ENCODE measurements around the gene CLEC2L.

The CLEC2L gene

DNA sequence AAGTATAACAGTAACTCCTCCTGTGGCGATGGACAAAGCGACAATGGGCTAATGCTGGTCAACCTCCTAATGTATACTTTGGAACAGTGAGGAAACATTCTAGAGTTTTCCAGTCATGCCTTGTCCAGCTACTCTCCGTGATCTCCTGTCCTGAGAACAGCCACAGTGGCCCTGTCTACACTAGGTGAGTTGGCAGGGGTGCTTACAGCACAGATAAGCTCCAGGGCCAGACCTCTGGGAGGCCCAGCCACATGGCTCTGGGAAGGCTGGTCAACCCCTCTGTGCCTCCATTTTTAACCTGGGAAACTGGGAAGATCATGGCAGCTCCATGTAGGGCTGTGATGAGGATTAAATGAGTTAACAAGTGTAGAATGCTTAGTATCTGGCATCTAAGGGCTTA lies 57.0 kb downstream of the CLEC2L start:
- FAIRE-seq (no peak), DNase-seq (ENCODE audit: insufficient read length, low spot score) (no peak)
- TF ChIP-seq POLR2A (IDR thresholded peaks at IDR 0.05; ENCODE audit: low read depth, low read length) = no peak
- TF ChIP-seq POU2F2 (IDR thresholded peaks at IDR 0.05; ENCODE audit: low read depth, low read length) = no peak
- no peak for TF ChIP-seq PAX5 (IDR thresholded peaks at IDR 0.05; ENCODE audit: insufficient read depth, low read length, severe bottlenecking)
- TF ChIP-seq POLR2AphosphoS5 (IDR thresholded peaks at IDR 0.05; ENCODE audit: low read depth, low read length) = no peak
- TF ChIP-seq TAF1 (IDR thresholded peaks at IDR 0.05; ENCODE audit: low read depth, low read length) = no peak
- TF ChIP-seq SPI1 (IDR thresholded peaks at IDR 0.05; ENCODE audit: low read depth, low read length) = no peak

DNA sequence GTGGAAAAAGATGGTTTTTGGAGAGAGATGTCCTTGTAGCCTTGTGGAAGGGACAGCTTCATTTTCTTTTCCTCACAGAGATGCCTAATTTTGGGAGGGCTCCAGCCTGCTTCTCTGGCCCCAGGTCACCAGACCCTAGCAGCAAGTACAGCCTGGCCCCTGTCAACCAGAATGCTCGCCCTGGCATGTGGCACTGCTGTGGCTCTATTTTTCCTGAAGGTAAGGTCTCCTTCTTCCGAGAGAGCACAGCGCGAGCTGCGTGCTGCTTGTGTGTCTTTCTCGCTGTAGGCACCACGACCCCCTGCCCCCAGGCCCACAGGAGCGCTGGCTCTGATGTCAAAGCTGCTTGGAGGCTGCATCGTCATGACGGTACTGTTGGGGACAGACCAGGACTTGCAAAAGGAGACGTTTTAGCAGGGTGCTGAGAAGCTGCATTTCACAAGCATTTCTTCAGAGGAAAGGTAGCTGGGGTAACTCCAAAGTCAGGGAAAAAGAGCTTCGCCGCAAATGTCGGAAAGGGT lies 58.7 kb downstream of the CLEC2L start:
- TF ChIP-seq POU2F2 (IDR thresholded peaks at IDR 0.05; ENCODE audit: low read depth, low read length) (no peak), PAX5 (IDR thresholded peaks at IDR 0.05; ENCODE audit: insufficient read depth, low read length, severe bottlenecking) (no peak), POLR2AphosphoS5 (IDR thresholded peaks at IDR 0.05; ENCODE audit: low read depth, low read length) (no peak), POLR2A (IDR thresholded peaks at IDR 0.05; ENCODE audit: low read depth, low read length) (no peak), SPI1 (IDR thresholded peaks at IDR 0.05; ENCODE audit: low read depth, low read length) (no peak), TAF1 (IDR thresholded peaks at IDR 0.05; ENCODE audit: low read depth, low read length) (no peak)
- DNase-seq (ENCODE audit: insufficient read length, low spot score) = no peak
- FAIRE-seq = no peak

DNA sequence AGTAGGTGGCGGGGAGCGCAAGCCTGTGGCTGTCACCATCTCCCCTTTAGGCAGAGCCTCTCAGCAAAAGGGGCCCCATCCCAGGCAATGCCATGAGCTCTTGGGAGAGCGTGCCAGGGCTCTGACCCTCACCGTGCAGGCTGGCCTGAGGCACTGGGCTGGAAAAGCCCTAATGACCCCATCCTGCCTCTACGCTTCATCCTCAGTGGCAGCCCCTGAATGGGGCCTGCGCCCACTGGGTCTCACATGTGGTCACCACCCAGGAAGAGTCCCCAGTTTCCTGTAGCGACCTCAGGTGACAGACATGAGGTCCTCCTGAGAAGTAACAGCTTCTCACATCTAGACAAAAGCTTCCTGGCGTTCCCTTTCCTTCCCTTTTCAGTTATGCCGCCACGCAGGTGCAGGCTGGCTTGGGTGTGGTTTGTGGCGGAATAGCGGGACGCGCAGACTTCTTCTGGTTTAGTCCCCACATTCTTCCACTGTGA lies 59.2 kb downstream of the CLEC2L start:
- FAIRE-seq (no peak), DNase-seq (ENCODE audit: insufficient read length, low spot score) (no peak)
- TF ChIP-seq POLR2A (IDR thresholded peaks at IDR 0.05; ENCODE audit: low read depth, low read length) (no peak), POU2F2 (IDR thresholded peaks at IDR 0.05; ENCODE audit: low read depth, low read length) (no peak), PAX5 (IDR thresholded peaks at IDR 0.05; ENCODE audit: insufficient read depth, low read length, severe bottlenecking) (no peak), TAF1 (IDR thresholded peaks at IDR 0.05; ENCODE audit: low read depth, low read length) (no peak), POLR2AphosphoS5 (IDR thresholded peaks at IDR 0.05; ENCODE audit: low read depth, low read length) (no peak), SPI1 (IDR thresholded peaks at IDR 0.05; ENCODE audit: low read depth, low read length) (no peak)

DNA sequence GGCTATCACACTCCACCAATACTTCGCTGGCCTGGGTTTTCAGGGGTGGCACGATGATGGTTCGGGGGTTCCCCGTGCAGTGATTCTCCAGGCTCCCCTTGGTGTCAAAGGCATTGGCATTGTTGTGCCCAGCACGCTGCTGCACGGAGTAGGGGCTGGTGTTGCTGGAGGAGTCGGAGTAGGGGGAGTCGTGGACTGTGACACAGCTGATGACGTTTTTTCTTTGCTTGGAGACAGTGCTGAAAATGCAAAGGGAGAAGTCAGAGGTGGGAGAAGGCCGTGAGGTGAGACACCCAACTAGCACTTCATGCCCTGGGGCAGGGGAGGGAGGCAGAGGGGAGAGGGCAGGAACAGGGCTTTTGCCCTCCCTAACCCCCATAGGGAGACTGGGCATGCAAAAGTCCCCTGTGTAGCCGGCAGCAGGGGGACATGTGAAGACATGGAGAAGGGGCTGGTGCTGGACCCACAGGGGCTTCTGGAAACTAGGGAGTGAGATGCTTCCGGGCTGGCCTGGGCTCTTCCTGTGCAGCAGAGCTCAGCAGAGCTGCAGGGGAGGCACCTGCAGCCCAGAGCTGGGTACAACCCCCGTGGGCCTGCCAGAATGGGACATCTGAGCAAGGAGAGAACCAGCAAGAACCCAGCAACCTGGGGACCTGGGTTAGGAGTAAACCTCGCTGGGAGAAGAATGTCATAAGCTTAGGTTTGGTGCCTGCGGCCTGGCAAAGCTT lies 60.5 kb downstream of the CLEC2L start:
- DNase-seq (ENCODE audit: insufficient read length, low spot score) (no peak), FAIRE-seq (no peak)
- no peak for TF ChIP-seq POU2F2 (IDR thresholded peaks at IDR 0.05; ENCODE audit: low read depth, low read length)
- no peak for TF ChIP-seq TAF1 (IDR thresholded peaks at IDR 0.05; ENCODE audit: low read depth, low read length)
- TF ChIP-seq POLR2A (IDR thresholded peaks at IDR 0.05; ENCODE audit: low read depth, low read length) = no peak
- no peak for TF ChIP-seq PAX5 (IDR thresholded peaks at IDR 0.05; ENCODE audit: insufficient read depth, low read length, severe bottlenecking)
- no peak for TF ChIP-seq POLR2AphosphoS5 (IDR thresholded peaks at IDR 0.05; ENCODE audit: low read depth, low read length)
- TF ChIP-seq SPI1 (IDR thresholded peaks at IDR 0.05; ENCODE audit: low read depth, low read length) = no peak

DNA sequence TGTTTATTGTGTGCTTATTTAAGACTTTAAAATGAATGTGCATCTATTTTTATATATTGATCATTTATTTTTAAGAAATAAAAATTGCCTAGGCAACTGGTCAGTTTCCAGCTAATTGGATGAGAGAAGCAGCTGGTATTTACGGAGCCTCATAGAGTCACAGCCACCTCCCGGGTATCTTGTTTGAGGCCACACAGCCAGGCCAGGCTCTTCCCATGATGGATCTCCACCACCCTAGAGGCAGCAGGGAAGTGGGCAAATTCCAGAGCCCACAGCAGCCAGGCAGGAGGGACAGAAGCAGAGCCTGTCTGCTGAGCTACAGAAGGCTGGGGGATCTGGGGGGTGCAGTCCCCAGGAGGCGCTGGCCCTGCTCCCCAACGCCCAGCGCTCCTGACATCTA lies 61.6 kb downstream of the CLEC2L start:
- TF ChIP-seq POU2F2 (IDR thresholded peaks at IDR 0.05; ENCODE audit: low read depth, low read length) = no peak
- TF ChIP-seq SPI1 (IDR thresholded peaks at IDR 0.05; ENCODE audit: low read depth, low read length) = no peak
- no peak for TF ChIP-seq TAF1 (IDR thresholded peaks at IDR 0.05; ENCODE audit: low read depth, low read length)
- TF ChIP-seq PAX5 (IDR thresholded peaks at IDR 0.05; ENCODE audit: insufficient read depth, low read length, severe bottlenecking) = no peak
- TF ChIP-seq POLR2A (IDR thresholded peaks at IDR 0.05; ENCODE audit: low read depth, low read length) = no peak
- no peak for TF ChIP-seq POLR2AphosphoS5 (IDR thresholded peaks at IDR 0.05; ENCODE audit: low read depth, low read length)
- no peak for DNase-seq (ENCODE audit: insufficient read length, low spot score)
- no peak for FAIRE-seq

DNA sequence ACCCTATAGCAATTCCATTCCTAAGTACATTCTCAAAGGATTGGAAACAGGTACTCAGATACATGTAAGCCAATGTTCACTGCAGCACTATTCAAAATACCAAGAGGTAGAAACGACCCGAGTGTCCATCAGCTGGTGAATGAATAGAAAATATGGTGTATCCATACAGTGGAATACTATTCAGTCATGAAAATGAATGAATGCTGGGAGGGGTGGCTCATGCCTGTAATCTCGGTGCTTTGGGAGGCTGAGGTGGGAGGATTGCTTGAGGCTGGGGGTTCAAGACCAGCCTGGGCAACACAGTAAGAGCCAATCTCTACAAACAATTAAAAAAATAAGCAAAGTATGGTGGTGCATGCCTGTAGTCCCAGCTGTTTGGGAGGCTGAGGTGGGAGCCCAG lies 62.8 kb downstream of the CLEC2L start:
- no peak for FAIRE-seq
- TF ChIP-seq TAF1 (IDR thresholded peaks at IDR 0.05; ENCODE audit: low read depth, low read length) (no peak), POU2F2 (IDR thresholded peaks at IDR 0.05; ENCODE audit: low read depth, low read length) (no peak), POLR2A (IDR thresholded peaks at IDR 0.05; ENCODE audit: low read depth, low read length) (no peak), POLR2AphosphoS5 (IDR thresholded peaks at IDR 0.05; ENCODE audit: low read depth, low read length) (no peak), SPI1 (IDR thresholded peaks at IDR 0.05; ENCODE audit: low read depth, low read length) (no peak), PAX5 (IDR thresholded peaks at IDR 0.05; ENCODE audit: insufficient read depth, low read length, severe bottlenecking) (no peak)

DNA sequence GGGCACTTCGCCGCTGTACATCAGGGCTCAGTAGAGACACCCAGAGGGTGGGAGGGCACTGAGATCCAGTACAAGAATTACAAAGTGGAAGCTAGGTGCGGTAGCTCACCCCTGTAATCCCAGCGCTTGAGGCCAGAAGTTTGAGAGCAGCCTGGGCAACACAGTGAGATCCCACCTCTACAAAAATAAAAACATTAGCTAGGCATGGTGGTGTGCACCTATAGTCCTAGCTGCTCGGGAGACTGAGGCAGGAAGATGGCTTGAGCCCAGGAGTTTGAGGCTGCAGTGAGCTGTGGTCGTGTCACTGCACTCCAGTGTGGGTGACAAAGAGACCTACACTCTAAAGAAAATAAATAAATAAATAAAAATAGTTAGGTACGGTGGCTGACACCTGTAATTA lies 64.0 kb downstream of the CLEC2L start:
- no peak for FAIRE-seq
- no peak for DNase-seq (ENCODE audit: insufficient read length, low spot score)
- TF ChIP-seq POLR2A (IDR thresholded peaks at IDR 0.05; ENCODE audit: low read depth, low read length) (no peak), POU2F2 (IDR thresholded peaks at IDR 0.05; ENCODE audit: low read depth, low read length) (no peak), TAF1 (IDR thresholded peaks at IDR 0.05; ENCODE audit: low read depth, low read length) (no peak), SPI1 (IDR thresholded peaks at IDR 0.05; ENCODE audit: low read depth, low read length) (no peak), PAX5 (IDR thresholded peaks at IDR 0.05; ENCODE audit: insufficient read depth, low read length, severe bottlenecking) (no peak), POLR2AphosphoS5 (IDR thresholded peaks at IDR 0.05; ENCODE audit: low read depth, low read length) (no peak)

More for the DNA sequence above, 62.8 kb downstream of the CLEC2L start:
- no peak for DNase-seq (ENCODE audit: insufficient read length, low spot score)

DNA sequence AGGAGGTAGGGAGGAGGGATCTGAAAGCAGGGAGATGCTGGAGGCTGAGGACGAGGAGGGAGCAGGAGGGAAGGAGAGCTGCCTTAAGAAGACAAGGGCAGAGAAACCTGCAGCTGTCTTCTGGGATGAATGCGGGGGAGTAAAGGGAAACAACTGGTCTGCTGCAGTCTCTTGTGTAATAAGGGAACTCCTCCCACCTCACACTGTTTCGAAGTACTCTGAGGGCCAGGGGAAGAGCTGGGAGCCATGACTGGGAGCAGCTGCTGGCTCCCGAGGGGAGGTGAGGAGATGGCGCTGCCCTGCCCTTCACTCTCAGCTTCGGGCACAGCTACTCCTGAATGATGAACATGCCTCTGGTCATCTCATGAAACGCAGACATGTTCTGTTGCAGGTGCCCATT lies 65.1 kb downstream of the CLEC2L start:
- TF ChIP-seq POLR2AphosphoS5 (IDR thresholded peaks at IDR 0.05; ENCODE audit: low read depth, low read length) = no peak
- TF ChIP-seq POLR2A (IDR thresholded peaks at IDR 0.05; ENCODE audit: low read depth, low read length) = no peak
- peak; percentile 44 for TF ChIP-seq SPI1 (IDR thresholded peaks at IDR 0.05; ENCODE audit: low read depth, low read length)
- no peak for DNase-seq (ENCODE audit: insufficient read length, low spot score)
- no peak for FAIRE-seq

DNA sequence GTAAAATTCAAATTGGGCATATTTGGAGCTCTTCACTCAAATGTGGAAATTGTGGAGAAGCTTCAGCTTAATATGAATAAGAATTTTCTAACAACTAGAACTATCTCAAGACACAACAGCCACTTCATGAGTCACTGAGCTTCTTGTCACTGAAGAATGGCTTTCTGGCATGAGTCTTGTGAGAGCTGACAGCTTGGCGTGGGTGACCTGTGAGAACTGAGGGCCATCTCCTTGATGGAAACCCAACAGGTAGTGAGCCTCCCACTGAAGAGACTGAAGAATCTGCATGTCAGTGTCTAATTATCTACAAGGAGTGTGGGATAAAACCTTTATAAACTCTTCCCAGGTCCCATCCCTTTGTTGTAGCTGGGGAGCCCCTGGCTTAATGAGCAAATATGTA lies 66.0 kb downstream of the CLEC2L start:
- no peak for DNase-seq (ENCODE audit: insufficient read length, low spot score)
- FAIRE-seq = no peak
- TF ChIP-seq POLR2A (IDR thresholded peaks at IDR 0.05; ENCODE audit: low read depth, low read length) = no peak
- no peak for TF ChIP-seq PAX5 (IDR thresholded peaks at IDR 0.05; ENCODE audit: insufficient read depth, low read length, severe bottlenecking)
- TF ChIP-seq TAF1 (IDR thresholded peaks at IDR 0.05; ENCODE audit: low read depth, low read length) = no peak
- TF ChIP-seq SPI1 (IDR thresholded peaks at IDR 0.05; ENCODE audit: low read depth, low read length) = no peak
- no peak for TF ChIP-seq POU2F2 (IDR thresholded peaks at IDR 0.05; ENCODE audit: low read depth, low read length)
- no peak for TF ChIP-seq POLR2AphosphoS5 (IDR thresholded peaks at IDR 0.05; ENCODE audit: low read depth, low read length)
